GM12892 (cell line): ENCODE measurements around the gene SETD1A.

Experiments used
- DNase-seq: peaks from one replicate; pipeline ENCODE4 v3.0.0; 2011; ENCODE audit not compliant: insufficient read length
- FAIRE-seq: peaks from 2 replicates; lab custom pipeline; 2011; peaks lifted over from hg19 to GRCh38; lab: Jason Lieb, UNC
- POLR2A ChIP-seq: IDR thresholded peaks from 2 replicates; pipeline ENCODE4 v1.6.1; 2011; ENCODE audit warnings: low read depth, low read length, control low read depth
- POLR2AphosphoS5 ChIP-seq: IDR thresholded peaks from 2 replicates; pipeline ENCODE4 v1.6.1; 2011; ENCODE audit warnings: low read depth, low read length, control low read depth
- TAF1 ChIP-seq: IDR thresholded peaks from 2 replicates; pipeline ENCODE4 v1.6.1; 2011; ENCODE audit warnings: low read depth, mild to moderate bottlenecking, control low read depth, low read length, borderline replicate concordance

SETD1A gene

GRCh38 chr16:30997725-30998711 is 40.5 kb downstream of the SETD1A start:
- FAIRE-seq (no peak), DNase-seq (no peak)
- no peak for TF ChIP-seq POLR2AphosphoS5
- no peak for TF ChIP-seq TAF1
- TF ChIP-seq POLR2A: no peak

GRCh38 chr16:30998852-30999761 is 41.6 kb downstream of the SETD1A start:
- DNase-seq: no peak
- no peak for FAIRE-seq
- no peak for TF ChIP-seq POLR2A
- no peak for TF ChIP-seq TAF1
- TF ChIP-seq POLR2AphosphoS5: no peak

GRCh38 chr16:31000671-31001382 is 43.3 kb downstream of the SETD1A start:
- FAIRE-seq (no peak), DNase-seq (no peak)
- TF ChIP-seq TAF1 (no peak), POLR2AphosphoS5 (no peak), POLR2A (no peak)

- FAIRE-seq (no peak), DNase-seq (no peak)
- TF ChIP-seq POLR2AphosphoS5: no peak
- no peak for TF ChIP-seq TAF1
- TF ChIP-seq POLR2A: no peak
Measured at GRCh38 chr16:31001507-31002249, 44.1 kb downstream of the SETD1A start.

- DNase-seq (no peak), FAIRE-seq (no peak)
- TF ChIP-seq TAF1: no peak
- no peak for TF ChIP-seq POLR2A
- TF ChIP-seq POLR2AphosphoS5: no peak
Measured at GRCh38 chr16:31002250-31002700, 44.7 kb downstream of the SETD1A start.

- TF ChIP-seq POLR2A (no peak), TAF1 (no peak), POLR2AphosphoS5 (no peak)
- FAIRE-seq (no peak), DNase-seq (no peak)
Measured at GRCh38 chr16:31002862-31003341, 45.3 kb downstream of the SETD1A start.

GRCh38 chr16:31003744-31004143 is 46.2 kb downstream of the SETD1A start:
- no peak for FAIRE-seq
- DNase-seq: no peak
- TF ChIP-seq TAF1 (no peak), POLR2A (no peak), POLR2AphosphoS5 (no peak)

GRCh38 chr16:31004658-31005057 is 47.1 kb downstream of the SETD1A start:
- DNase-seq: no peak
- FAIRE-seq: no peak
- TF ChIP-seq POLR2A (no peak), POLR2AphosphoS5 (no peak), TAF1 (no peak)

- no peak for FAIRE-seq
- no peak for DNase-seq
- TF ChIP-seq TAF1 (no peak), POLR2A (no peak), POLR2AphosphoS5 (no peak)
Measured at GRCh38 chr16:31005350-31006085, 48.0 kb downstream of the SETD1A start.
